ELR (cell line): ENCODE measurements around the gene EEF1AKMT1.

Experiments used
- DNase-seq: peaks from one replicate; pipeline ENCODE4 v3.0.0-alpha.2; 2015; ENCODE audit warnings: low read depth

The EEF1AKMT1 gene

DNA sequence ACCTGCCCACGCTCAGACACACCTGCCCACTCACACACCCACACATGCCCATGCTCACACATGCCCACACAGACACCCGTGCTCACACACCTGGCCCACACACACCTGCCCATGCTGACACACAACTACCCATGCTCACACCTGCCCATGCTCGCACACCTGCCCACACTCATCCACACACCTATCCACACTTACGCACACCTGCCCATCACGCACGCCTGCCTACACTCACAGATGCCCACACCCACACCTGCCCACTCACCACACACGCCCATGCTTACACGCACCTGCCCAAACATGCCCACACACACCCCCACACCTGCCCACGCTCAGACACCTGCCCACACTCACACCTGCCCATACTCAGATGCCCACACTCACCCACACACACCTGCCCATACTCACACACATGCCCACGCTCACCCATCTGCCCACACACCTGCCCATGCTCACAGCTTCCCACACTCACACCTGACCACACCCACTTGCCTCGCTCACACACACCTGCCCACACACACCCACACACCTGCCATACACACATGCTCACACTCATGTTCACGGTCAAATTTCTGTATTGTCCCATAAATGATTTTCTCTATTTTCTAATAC is 54.7 kb downstream of the EEF1AKMT1 start:
- DNase-seq: no peak

DNA sequence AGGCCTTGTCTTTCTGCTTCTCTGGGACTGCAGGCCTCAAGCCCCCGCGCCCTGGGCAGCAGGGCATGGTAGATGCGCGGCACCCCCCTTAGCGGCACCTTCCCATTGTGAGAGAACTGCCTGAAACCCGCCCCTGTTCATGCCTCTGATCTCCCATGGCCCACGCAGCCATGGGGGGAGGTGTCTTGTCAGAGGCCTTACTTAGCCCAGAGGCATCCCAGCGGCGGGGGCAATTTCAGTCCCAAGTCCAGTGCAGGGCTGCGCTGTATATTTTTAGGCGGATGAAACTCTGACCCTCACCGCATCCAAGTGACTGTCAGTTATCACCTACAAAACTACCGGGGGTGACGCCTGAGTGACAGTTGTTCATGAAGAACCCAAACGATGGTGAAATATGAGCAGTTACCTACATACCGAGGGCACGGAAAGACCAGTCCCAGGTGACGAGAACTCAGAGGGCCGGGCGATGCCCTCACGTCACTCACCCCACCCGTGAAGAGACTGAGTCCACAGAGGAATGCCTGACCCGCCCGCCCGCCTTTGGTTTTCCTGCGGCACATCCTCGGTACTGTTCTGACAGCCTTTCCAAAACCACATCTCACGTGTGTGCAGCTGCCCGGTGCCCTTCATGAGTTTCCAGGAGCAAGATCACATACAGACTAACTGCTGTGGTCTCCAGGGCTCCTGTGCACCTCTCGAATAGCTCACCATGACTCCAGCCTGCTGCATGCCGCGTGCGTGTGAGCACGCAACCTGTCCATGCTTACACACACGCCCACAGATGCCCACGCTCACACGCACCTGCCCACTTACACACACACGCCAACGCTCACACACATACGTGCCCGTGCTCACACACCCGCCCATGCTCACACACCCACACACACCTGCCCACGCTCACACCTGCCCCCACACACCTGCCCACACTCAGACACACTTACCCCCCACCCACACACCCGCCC is 55.9 kb downstream of the EEF1AKMT1 start:
- no peak for DNase-seq

DNA sequence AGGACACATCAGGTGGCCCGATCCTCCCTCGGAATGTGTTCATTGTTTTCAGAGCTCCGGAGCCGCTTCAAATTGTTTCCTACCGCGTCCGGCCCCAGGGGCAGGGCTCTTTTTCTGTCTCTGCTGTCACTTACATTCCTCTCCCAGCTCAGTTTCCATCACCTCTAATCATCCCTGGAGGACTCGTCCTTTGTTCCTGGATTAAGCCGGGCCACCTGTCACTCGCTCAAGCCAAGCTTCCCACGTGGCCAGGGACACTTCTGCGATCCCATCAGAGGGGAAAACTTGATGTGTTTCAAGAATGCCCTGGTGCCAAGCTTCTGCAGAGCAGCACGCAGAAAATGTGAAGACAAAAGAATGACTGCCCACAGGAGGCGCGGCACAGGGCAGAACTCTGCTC is 56.8 kb downstream of the EEF1AKMT1 start:
- DNase-seq: no peak

DNA sequence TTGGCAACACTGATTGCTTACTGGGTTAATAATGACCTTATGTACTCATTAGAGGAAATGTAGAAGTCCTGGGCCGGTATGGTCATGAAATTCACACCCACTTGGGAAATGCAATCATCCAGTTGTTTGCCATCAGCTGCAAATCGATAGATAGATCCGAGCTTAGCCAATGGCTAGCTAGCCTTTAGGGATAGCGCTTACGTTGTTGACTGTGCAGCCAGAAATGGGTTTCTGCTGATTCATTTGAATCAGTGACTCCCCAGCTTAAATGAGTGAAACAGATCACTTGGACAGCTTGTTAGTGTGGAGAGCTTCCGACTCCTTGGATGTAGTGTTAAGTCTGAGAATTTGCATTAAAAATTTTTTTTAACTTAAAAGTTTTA is 58.4 kb downstream of the EEF1AKMT1 start:
- no peak for DNase-seq

DNA sequence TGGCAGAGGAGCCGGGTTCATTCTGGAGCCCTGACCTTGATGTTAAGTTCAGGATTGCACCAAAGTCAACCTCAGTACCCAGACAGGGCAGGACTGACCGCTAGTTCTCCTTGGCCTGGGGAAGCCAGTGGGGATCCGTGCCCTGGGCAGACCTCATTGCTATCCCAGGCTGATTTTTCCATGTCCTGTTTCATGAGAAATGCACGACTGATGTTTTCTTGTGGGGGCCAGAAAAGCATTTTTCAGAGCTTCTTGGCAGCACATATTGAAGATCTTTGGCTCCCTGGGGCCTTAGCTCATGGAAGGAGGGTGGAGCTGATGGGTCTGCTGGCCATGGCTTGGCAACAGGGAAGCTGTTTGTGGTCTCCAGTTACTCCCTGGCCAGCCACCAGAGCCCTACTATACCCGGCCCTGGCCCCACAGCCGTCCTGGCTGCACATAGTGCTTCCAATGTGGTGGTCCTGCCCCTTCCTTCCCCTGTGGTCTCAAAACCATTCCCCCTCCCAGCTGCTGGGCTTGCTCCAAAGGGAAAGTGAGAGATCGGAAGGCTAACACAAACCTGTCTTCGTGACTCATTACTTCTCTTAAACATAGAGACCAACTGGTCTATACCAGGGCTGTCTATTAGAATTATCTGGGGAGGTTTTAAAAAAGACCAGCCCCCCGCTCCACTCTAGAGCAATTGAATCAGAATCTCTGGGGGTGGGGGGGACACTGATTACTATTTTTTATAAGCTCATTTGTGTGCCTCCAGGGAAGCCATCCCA is 59.0 kb downstream of the EEF1AKMT1 start:
- DNase-seq: no peak

DNA sequence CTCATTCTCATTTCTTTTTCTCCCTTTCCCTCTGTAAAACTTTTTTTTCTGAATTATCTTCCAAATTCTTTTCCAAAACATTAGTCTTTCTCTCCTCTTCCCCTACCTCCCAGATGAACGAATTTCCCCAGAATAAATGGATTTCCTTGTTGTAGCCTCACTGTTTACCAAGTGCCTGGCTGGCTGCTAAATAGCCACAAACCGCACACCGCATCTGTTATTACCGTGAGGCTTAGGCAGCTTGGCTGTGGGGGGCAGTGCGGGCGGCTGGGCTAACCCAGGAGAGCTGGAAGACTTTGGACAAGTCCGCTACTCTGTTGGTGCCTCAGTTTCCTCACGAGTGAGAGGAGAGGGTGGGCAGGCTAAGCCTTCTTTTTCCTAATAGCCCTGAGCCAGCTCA is 59.6 kb downstream of the EEF1AKMT1 start:
- DNase-seq: peak; percentile 26

DNA sequence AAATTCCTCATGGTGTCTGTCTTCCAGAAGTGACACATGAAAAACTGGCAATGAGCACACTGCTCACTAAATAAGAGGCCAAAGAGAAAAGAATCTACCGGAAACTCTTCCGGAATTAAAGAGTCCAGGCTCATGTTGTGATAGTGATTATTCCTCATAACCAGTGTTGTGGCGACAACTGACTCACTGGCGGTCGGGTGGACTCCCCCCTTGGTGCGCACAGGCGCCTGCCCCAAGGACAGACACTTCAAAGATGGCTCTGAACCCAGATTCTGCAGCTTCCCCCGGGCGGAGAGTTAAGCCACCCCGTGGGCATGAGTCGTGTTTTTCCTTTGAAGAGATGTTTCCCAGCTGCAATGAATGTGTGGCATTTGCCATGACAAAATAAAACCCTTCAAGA is 60.0 kb downstream of the EEF1AKMT1 start:
- DNase-seq: peak; percentile 80

DNA sequence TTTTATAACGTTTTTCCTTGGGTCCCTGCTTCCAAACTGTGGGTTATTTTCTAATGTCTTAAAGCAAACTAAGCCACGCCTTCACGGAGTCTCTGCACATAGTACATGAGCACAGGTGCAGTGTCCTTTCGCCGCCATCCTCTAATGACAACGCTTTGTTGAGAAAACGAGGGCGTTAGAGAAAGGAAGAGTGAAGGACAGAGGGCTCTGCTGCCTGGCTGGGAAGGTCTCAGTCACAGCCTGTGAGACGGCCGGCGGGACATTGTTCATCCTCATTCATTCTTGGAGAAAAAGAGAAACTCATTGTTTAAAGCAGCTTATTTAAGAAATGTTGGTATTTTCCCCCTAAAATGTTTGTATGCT is 60.8 kb downstream of the EEF1AKMT1 start:
- no peak for DNase-seq

DNA sequence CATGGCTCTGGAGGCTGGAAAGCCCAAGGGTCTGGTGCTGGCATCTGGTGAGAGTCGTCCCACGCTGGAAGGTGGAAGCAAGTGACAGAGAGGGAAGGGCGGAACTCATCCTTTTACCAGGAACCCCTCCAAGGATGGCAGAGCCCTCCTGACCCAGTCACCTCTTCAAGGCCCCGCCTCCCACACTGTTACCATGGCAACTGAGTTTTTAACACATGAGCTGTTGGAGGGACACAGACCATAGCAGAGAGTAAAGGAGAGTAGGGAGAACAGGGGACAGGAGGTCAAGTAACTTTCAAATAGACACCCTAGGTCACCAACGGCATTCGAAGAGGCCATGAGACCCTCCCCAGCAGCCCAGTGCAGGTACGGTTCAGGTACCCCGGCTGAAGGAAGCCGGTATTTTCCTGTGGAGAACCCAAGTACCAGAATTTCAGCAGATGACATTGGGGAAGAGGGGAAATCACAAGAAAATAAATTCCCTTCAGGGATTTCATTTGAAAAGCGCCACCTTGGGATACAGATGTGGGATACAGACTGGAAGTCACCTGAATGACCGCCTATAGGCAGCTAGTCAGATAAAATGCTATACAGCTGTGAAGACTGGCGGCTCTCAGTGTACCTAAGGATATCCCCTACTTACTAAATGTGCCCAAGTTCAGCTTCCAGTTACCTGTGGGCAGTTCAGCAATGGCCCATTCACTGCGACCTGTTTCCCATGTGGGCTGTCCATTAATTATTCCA is 62.3 kb downstream of the EEF1AKMT1 start:
- peak; percentile 59 for DNase-seq

DNA sequence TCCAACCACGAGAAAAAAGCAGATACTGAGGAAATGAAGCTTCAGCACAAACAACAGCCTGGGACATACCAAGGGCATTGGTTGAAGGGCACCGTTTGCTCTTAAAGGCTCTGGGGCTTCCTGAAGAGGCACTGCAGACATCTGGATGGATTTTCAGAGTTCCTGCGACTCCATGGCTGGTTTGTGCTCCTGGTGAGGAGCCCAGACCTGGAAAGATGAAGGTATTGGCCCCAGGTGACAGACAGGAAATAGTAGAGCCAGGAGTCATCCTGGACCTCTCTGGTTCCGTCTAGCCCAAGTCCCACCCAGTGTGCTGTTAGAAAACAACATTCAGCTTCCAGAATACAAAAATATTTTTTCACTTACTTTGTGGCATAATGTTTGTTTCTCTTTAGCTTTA is 64.0 kb downstream of the EEF1AKMT1 start:
- no peak for DNase-seq

DNA sequence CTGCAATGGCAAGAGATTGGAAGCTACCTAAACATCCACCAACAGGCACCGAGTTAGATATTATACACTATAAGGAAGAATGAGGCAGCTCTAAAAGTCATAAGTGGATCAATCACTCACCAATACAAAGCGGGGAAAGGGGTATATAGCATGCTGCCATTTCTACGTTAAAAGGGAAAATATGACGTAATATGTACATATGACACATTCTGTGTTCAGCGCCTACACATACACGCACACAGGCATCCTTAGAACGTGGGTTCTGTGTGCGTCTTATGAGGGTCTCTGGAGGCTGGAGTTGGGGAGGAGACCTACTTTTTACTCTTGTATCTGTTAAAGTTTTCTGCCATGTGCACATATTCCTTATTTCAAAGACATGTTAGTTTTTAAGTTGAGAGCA is 64.4 kb downstream of the EEF1AKMT1 start:
- DNase-seq: no peak

DNA sequence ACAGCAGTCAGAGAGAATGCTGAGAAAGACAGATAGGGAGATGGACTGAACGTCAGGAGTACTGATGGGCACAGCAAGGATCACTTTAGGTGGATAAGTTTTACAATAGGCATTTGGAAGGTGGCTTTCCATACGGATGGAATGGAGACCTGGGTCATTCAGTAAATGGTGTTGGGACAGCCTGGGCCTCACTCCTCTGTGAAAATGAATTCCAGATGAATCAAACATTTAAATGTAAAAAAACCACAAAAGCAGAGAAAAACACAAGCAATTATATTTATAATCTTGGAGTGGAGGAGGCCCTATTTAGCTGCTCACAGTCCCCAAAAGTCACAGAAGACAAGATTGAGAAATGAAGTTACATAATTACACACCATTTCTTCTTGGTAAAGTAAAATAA is 65.5 kb downstream of the EEF1AKMT1 start:
- no peak for DNase-seq

DNA sequence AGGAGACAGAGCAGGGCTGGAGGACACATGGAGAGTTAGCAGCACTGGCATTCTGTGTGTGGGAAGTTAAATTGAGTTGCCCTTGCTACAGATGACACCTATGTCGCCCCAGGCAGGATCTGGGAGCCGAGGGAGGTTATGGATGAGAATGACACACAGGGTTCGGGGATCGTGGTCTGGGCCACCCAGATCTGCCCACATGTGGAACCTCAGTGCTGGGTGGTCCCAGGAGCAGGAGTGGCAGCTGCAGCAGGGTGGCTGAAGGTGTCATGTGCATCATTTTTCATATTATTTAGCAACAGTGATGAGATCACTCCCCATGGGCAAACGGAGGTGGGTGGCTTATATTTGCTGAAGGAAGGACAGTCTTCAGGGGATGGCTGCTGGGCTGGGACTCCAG is 67.1 kb downstream of the EEF1AKMT1 start:
- DNase-seq: no peak

DNA sequence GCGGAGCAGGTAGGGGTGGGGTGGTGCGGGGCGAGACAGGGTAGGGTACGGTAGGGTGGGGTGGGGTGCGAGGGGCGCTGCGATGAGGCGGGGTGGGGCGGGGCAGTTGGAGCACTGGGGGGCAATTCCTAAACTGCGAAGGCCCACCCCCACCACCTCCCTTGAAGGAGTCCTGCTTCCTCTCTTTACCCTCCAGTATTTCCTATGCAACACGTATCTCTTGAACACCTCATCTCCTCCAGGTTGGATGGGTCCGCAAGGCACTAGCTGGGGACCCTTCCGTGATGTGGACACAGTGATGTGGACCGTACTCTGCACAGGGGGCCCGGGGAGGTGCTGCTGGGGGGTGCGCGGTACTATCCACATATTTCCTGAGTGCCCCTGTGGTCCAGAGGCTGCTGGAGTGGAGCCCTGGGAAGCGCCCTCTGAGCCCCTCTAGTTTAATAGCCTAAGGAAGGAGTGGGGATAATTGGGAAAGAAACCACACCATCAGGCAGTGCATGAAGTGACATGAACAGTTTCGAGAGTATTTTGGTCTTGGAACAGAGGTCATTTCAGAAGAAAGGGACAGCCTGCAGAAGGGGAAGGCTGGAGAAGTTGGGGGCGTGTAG is 69.2 kb downstream of the EEF1AKMT1 start:
- no peak for DNase-seq

DNA sequence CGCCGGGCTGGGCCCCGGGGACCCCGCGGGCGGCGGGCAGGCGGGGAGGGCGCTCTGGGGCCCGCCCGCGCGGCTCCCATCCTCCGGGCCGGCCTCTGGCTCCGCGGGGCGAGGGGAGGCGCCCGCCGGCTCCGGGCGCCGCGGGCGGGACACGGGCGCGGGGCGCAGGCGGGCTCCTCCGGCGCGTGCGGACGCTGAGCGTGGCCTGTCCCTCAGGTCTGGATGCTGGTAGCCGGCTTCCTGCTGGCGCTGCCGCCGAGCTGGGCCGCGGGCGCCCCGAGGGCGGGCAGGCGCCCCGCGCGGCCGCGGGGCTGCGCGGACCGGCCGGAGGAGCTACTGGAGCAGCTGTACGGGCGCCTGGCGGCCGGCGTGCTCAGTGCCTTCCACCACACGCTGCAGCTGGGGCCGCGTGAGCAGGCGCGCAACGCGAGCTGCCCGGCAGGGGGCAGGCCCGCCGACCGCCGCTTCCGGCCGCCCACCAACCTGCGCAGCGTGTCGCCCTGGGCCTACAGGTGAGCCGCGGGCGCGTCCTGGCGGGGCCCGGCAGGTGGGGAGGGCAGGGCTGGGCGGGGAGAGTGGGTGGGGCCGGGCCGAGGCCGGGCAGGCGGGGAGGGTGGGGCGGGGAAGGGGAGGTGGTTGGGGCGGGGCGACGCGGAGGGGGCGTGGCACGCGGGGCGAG is 69.8 kb downstream of the EEF1AKMT1 start:
- peak; percentile 85 for DNase-seq

DNA sequence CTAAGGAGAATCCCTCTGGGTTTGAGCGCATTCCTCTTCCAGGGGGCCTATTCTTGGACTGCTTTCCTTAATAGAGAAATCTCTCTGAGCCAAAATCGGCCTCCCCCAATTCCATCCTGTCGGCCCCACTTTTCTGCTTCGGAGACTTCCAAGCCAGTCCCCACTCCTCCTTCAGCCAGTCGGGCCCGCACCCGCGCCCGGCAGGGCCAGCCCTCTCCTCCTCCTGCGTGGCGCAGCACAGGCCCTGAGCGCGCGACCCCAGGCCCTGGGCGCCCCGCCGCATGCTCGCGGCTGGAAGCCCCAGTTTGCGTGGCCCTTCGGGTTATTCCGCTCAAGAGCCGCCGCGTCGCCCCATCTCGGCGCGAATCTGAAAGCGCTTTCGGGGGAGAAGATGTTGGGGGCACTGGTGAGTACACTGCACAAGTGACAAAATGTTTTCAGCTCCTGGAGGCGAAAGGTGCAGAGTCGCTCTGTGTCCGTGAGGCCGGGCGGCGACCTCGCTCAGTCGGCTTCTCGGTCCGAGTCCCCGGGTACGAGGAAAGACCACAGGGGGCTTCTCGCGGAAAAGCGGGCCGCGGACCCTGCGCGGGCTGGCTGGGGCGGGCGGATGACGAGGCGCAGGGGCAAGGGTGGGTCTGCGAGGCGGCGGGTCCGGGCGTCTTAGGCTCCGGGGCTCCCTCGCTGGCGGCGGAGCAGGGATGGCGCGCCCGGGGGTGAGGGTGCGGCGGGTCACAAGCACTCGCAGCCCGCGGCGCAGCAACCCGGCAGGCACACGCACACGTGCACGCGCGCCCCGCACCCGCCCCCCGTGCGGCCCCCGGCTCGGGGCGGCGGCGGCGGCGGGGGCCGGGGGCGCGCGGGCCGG is 70.6 kb downstream of the EEF1AKMT1 start, which contains the start of gene IL17D:
TSS of gene IL17D (plus strand) at position 785 of the 865 bp plus-strand sequence. CDS start 303 bp downstream, outside the sequence.
- DNase-seq: peak; percentile 50

DNA sequence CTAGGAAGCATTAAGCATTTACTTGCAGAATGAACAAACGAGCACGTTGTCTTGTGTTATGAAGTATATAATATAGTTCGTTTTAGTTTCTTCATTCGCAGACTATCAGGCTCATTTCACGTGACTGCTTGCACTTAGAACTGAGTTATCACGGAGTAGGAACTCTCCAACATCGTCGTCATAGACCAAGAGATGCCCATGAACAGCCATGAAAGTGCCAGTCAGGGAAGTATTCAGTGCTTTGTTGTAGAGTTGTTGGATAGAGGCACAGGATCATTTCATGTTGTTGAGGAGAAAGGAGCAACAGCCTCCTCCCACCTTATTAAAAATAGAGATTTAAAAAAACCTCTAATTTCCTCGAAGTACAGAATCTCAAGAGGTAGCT is 71.2 kb downstream of the EEF1AKMT1 start:
- DNase-seq: peak; percentile 33

DNA sequence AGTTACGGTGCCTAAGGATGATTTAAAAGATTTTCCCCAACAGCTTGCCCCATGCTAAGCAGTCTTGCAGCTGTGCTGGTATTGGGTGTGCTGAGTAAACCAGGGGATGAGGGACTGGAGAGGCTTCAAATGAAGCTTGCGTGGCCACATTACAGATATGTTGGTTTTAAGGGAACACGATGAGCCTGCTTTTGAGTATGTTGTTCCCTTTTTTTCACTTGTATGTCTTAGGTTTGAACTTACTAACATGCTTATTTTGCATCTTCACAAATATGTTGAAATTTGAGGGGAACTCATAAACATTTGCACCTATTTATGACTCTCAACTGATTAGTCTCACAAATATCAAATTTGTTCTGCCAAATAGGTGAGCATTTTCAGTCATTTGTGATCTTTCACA is 72.3 kb downstream of the EEF1AKMT1 start:
- DNase-seq: no peak

DNA sequence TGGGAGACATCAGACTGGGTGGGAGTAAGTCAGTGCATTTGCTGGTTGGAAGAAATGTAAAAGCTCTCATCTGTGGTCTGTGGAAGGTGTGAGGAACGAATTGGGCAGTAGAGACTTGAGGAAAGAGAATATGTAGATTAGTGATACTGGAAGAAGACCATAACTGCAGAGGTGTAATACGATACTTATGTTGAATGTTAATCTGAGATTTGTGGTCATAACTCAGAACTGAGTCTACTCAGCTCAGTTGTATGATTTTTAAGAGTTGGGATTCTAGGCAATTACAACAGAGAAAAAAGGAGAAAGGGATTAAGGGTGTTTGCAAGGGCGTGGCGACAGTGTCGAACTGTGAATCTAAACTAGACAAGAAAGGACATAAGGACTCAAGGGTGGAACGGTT is 73.5 kb downstream of the EEF1AKMT1 start:
- no peak for DNase-seq

DNA sequence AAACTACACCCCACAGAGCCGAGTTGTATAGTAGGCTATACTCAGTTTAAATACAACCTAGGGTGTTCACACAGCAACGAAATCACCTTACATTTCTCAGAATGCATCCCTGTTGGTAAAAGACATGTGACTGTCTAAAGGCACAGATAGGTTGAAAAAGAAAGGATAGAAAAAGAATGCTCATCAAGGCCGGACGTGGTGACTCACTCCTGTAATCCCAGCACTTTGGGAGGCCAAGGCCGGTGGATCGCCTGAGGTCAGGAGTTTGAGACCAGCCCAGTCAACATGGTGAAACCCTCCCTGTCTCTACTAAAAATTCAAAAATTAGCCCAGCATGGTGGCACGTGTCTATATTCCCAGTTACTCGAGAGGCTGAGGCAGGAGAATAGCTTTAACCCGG is 74.0 kb downstream of the EEF1AKMT1 start:
- peak; percentile 46 for DNase-seq
